ENCODE measurements around the gene HTRA3. TPM values are rescaled to one million over a fixed set of nuclear protein-coding genes. Genes with fewer than 3 reads are reported as not detected.

Gene HTRA3
- total RNA-seq, 8 experiments from 2014 or later: 0.54 to 101 (median 1.8) TPM

DNA sequence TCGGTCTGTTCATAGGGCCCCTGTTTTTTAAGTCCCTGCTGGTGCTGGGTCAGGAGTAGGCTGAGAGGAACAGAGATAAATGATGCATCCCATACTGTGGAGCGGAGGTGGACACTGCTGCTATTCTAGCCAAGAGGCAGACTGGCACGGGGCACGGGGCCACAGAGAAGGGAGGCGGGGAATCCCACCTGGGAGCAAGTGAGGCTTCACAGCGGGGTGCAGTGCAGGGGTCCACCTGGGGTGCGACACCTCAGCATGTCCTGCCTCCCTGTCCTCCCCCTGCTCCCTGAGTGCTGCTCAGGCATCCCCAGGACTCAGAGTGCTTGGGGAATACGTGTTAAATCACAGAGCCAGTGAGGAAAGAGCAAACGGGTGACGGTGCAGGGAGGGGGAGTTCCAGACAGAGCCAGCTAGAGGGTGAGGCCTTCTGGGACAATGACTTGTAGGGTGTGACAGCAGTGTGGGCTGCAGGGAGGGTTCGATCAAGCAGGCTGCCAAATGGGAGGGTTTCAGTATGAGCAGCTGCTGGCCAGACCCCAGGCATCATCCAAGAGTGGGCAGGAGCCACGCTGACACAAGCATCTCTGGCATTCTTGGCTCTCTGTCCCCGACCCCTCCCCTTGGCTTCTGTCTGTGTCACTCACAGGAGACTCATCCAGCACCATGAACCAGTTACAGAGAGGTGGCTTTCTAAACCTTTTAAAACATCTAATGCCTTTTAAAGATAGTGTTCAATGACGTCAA is 13.7 kb upstream of the HTRA3 start:
- no peak overlapping the region for H3K27ac ChIP-seq
- no peak overlapping the region for H3K4me3 ChIP-seq
- ATAC-seq (replicated peaks in 6 of 8): peak in 3 of 8 experiments; percentile 71 to 92 (median 92)
- in situ Hi-C loops (cut with MboI; ENCODE audit: low pct_unique_long_range_greater_than_20kb in 2 of 9, low sequenced_read_pairs in 9 of 9, unreplicated experiment in 9 of 9): no loop called here
- peaks cover 17 to 27% of the 10 kb centered on the region in 2 donors for H3K4me1 ChIP-seq (replicated peaks in 1 of 2)
- 20 to 81% (median 55%) methylated on average over 2 to 6 of the region's 14 CpGs; no CpG with 5 or more reads in 4 of the 10 experiments for WGBS, 10 experiments

DNA sequence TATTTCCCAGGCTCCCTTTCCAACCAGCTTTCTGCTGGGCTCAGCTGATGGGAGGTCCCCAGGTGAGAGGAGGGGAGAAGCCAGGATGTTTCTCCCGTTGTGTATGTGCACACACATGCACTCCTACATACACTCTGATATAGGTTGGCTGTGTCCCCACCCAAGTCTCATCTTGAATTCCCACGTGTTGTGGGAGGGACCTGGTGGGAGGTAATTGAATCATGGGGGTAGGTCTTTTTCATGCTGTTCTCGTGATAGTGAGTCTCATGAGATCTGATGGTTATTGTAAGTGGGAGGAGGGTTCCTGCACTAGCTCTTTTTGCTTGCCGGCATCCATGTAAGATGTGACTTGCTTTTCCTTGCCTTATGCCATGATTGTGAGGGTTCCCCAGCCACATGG is 11.7 kb upstream of the HTRA3 start:
- H3K27ac ChIP-seq: no peak overlapping the region
- in situ Hi-C loops (cut with MboI; ENCODE audit: low pct_unique_long_range_greater_than_20kb in 2 of 9, low sequenced_read_pairs in 9 of 9, unreplicated experiment in 9 of 9): no loop called here
- WGBS, 10 experiments: 17 to 100% (median 61%) methylated on average over 1 to 2 of the region's 4 CpGs; no CpG with 5 or more reads in 5 of the 10 experiments
- ATAC-seq (replicated peaks in 6 of 8): no peak
- no peak overlapping the region for H3K4me3 ChIP-seq
- peaks cover 20 to 24% of the 10 kb centered on the region in 2 donors for H3K4me1 ChIP-seq (replicated peaks in 1 of 2)

DNA sequence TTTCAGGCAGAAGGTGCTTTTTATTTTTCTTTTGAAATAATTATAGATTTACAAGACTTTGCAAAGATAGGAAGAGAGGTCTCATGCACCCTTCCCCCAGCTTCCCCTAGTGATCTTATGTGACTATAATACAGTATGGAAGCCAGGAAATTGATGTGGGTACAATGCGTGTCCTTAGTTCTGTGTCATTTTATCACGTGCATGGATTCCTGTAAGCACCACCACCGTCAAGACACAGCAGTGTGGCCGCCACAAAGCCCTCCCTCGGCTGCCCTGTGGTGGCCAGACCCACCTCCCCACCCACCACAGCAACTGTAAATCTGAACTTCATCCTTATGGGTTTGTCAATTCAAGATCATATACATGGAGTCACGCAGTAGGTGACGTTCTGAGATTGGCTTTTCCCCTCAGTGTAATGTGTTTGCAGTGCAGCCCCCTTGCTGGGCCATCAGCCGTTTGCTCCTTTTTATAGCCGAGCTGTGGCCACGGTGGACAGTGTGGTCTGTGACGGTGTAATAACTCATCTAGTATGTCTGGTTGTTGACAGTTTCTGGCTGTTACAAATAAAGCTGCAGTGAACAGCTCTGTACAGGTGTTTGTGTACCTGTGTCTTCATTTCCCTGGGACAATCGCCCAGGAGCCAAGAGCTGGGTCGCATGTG is 10.9 kb upstream of the HTRA3 start:
- H3K27ac ChIP-seq: no peak overlapping the region
- peak in 5 of 8 experiments; percentile 52 to 72 (median 56) for ATAC-seq (replicated peaks in 6 of 8)

DNA sequence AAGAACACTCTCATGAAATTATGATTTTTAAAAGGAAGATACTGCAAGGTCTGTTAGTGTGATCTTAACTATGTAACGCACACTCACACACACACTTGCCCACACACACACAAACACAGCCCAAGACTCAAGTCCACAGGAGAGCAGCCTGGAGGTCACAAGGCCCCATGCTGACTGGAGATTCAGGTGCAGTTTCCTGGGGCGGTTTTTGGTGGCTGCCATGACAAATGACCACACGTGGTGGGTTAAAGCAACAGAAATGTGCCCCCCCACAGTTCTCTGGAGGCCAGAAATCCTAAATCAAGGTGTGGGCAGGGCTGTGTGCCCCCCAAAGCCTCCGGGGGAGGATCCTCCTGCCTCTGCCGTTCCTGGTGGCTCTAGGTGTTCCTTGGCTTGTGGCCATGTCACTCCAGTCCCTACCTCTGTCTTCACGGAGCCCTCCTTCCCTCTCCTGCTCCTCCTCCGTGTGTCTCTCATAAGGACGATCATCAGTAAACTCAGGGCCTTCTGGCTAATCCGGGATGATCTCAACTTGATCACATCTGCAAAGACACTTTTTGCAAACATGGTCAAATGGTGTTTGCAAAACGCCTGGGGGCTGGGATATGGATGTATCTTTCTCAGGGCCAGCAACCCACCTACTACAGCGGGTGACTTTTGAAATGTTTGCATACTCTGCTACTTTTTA is 9.7 kb upstream of the HTRA3 start:
- in situ Hi-C loops (cut with MboI; ENCODE audit: low pct_unique_long_range_greater_than_20kb in 2 of 9, low sequenced_read_pairs in 9 of 9, unreplicated experiment in 9 of 9): no loop called here
- peak in 1 of 8 experiments; percentile 59 for ATAC-seq (replicated peaks in 6 of 8)

More for the DNA sequence above, 10.9 kb upstream of the HTRA3 start:
- in situ Hi-C loops (cut with MboI; ENCODE audit: low pct_unique_long_range_greater_than_20kb in 2 of 9, low sequenced_read_pairs in 9 of 9, unreplicated experiment in 9 of 9): no loop called here
- H3K4me3 ChIP-seq: no peak overlapping the region
- 51 to 100% (median 67%) methylated on average over 1 to 12 of the region's 13 CpGs; no CpG with 5 or more reads in 2 of the 10 experiments for WGBS, 10 experiments
- peaks cover 26 to 31% of the 10 kb centered on the region in 2 donors for H3K4me1 ChIP-seq (replicated peaks in 1 of 2)

DNA sequence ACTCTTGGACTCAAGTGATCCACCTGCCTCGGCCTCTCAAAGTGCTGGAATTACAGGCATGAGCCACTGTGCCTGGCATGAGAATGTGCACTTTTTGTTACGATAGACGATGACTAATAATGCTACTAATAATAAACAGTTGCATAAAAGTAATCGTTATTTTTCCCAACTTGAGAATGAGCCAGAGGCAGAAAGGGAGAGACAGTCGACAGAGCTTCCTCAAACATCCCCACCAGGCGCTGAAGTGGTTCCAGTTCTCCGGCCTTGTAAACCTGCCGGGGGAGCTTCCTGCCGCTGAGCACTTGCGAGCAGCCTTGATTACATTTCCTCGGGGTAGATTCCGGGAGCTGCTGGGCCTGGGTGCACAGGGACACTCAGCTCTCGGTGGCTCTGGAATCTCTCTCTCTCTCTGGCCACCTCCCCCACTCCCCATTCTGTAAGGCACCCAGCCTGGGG is 8.9 kb upstream of the HTRA3 start:
- Histone ChIP-seq H3K4me3 (no peak overlapping the region), H3K27ac (no peak overlapping the region), H3K4me1 (replicated peaks in 1 of 2) (peaks cover 26 to 36% of the 10 kb centered on the region in 2 donors)
- in situ Hi-C loops (cut with MboI; ENCODE audit: low pct_unique_long_range_greater_than_20kb in 2 of 9, low sequenced_read_pairs in 9 of 9, unreplicated experiment in 9 of 9): no loop called here
- peak in 2 of 8 experiments; percentile 4 to 47 for ATAC-seq (replicated peaks in 6 of 8)
- WGBS, 10 experiments: 4 to 93% (median 67%) methylated on average over 1 to 10 of the region's 13 CpGs; no CpG with 5 or more reads in 1 of the 10 experiments

More for the DNA sequence above, 9.7 kb upstream of the HTRA3 start:
- WGBS, 10 experiments: 44 to 100% (median 89%) methylated on average over 1 to 10 of the region's 11 CpGs; no CpG with 5 or more reads in 2 of the 10 experiments
- Histone ChIP-seq H3K4me3 (no peak overlapping the region), H3K27ac (no peak overlapping the region), H3K4me1 (replicated peaks in 1 of 2) (peaks cover 26 to 36% of the 10 kb centered on the region in 2 donors)

DNA sequence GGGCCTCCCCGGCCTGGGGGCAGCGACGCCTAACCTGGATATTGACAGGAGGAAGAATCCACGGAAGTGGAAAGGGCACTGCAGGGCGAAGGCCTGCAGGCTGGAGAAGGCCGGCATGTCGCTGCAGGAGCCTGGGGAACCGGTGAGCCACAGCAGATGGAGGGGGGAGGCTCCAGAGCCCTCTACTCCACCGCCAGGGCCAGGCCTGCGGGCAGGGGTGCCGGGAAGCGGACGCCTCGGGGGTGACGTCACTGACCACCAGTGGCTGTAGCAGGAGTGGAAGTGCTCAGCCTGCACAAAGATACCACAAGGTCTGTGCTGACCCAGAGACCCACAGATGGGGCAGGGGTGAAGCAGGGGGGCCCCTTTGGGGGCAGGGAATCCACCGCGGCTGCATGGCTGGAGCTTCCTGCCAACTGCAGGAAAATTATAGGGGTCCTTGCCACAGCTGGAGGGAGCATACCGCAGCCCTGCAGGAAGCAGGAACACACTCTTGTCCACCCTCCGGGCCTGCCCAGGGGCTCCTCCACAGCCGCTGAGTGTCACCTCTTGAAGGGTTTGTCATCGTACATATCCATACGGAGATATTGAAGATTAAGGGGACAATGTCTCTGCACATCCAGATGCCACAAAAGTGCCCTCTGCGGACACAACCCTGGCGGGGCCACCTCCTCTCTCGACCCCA is 7.6 kb upstream of the HTRA3 start:
- H3K4me3 ChIP-seq: no peak overlapping the region
- peak overlapping the region in 1 of 2 donors; percentile 17 for H3K27ac ChIP-seq
- 78 to 100% (median 90%) methylated on average over 1 to 7 of the region's 25 CpGs; no CpG with 5 or more reads in 6 of the 10 experiments for WGBS, 10 experiments
- ATAC-seq (replicated peaks in 6 of 8): peak in 5 of 8 experiments; percentile 42 to 78 (median 71)
- peaks cover 30 to 36% of the 10 kb centered on the region in 2 donors for H3K4me1 ChIP-seq (replicated peaks in 1 of 2)
- in situ Hi-C loops (cut with MboI; ENCODE audit: low pct_unique_long_range_greater_than_20kb in 2 of 9, low sequenced_read_pairs in 9 of 9, unreplicated experiment in 9 of 9): no loop called here

DNA sequence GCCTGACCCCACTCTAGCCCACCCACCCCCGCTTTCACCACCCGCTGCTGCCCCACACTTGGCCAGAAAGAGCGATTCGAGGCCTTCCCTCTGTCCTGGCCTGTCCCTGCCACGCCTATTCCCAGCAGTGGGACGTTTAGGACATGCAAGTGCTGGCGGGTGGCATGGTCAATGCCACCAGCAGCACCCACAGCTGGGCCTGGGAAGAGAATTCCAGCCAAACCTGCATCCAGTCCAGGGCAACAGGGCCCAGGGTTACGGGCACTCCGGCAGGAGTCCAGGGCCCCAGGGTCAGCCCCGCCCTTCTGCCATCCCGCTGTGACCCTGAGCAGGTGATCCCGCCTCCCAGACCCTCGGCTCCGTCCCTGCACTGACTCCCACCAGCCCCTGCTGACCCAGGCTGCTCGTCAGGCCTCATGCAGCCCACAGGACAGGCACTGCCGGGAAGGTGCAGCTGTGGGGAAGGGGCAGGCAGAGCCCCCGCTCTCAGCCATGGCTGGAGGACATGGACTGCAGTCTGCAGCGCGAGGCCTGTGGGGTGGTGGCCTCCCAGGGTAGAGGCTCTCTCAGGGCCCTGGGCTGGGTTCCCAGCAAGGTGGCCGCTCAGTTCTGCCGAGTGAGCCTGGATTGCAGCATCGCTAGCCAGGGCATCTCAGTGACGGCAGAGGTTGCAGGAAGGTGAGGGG is 6.8 kb upstream of the HTRA3 start:
- 31 to 80% (median 65%) methylated on average over 1 to 5 of the region's 23 CpGs; no CpG with 5 or more reads in 6 of the 10 experiments for whole genome bisulfite sequencing, 10 experiments
- in situ Hi-C loops (cut with MboI; ENCODE audit: low pct_unique_long_range_greater_than_20kb in 2 of 9, low sequenced_read_pairs in 9 of 9, unreplicated experiment in 9 of 9): no loop called here
- ATAC-seq (replicated peaks in 6 of 8): peak in 4 of 8 experiments; percentile 6 to 22 (median 13)
- Histone ChIP-seq H3K4me1 (replicated peaks in 1 of 2) (peaks cover 35 to 36% of the 10 kb centered on the region in 2 donors), H3K27ac (peak overlapping the region in 1 of 2 donors; percentile 40), H3K4me3 (no peak overlapping the region)

DNA sequence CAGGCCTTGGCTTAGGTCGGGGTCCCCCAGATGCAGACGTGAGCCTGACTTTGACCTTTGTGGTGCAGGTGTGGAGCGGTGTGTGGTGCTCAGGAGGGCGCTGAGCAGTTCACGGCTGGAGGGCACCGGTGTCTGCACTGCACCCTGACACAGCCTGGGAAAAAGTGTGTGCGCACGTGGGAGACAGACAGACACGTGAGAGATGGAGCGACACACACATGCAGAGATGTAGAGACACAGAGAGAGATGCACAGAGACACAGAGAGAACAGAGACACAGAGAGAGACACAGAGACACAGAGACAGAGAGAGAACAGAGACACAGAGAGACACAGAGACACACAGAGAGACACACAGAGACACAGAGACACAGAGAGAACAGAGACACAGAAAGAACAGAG is 6.2 kb upstream of the HTRA3 start:
- Histone ChIP-seq H3K4me1 (replicated peaks in 1 of 2) (peaks cover 31 to 35% of the 10 kb centered on the region in 2 donors), H3K27ac (peak overlapping the region in 1 of 2 donors; percentile 40), H3K4me3 (no peak overlapping the region)
- ATAC-seq (replicated peaks in 6 of 8): no peak
- in situ Hi-C loops (cut with MboI; ENCODE audit: low pct_unique_long_range_greater_than_20kb in 2 of 9, low sequenced_read_pairs in 9 of 9, unreplicated experiment in 9 of 9): no loop called here
- WGBS, 10 experiments: 60 to 96% (median 67%) methylated on average over 2 to 4 of the region's 10 CpGs; no CpG with 5 or more reads in 5 of the 10 experiments

DNA sequence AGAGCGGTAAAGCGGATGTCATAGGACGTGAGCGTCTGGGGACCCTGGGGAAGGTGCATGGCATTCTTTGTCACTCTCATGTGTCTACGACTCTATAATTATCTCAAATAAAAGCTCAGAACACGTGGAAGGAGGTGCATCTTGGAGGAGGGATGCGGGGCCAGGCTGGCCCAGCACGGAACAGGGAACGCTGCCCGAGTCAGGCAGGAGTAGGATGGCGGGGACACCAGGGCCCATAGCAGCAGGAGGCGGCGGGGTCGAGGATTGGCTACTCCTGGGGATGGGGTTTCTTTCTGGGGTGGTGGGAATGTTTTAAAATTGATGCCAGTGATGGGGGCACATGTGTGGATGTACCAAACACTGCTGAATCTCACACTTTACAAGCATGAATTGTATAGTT is 5.4 kb upstream of the HTRA3 start:
- peak in 2 of 8 experiments; percentile 6 to 7 for ATAC-seq (replicated peaks in 6 of 8)
- no peak overlapping the region for H3K27ac ChIP-seq
- WGBS, 10 experiments: 52 to 100% (median 84%) methylated on average over 2 to 5 of the region's 14 CpGs; no CpG with 5 or more reads in 3 of the 10 experiments
- no peak overlapping the region for H3K4me3 ChIP-seq
- in situ Hi-C loops (cut with MboI; ENCODE audit: low pct_unique_long_range_greater_than_20kb in 2 of 9, low sequenced_read_pairs in 9 of 9, unreplicated experiment in 9 of 9): no loop called here
- peaks cover 27 to 32% of the 10 kb centered on the region in 2 donors for H3K4me1 ChIP-seq (replicated peaks in 1 of 2)

DNA sequence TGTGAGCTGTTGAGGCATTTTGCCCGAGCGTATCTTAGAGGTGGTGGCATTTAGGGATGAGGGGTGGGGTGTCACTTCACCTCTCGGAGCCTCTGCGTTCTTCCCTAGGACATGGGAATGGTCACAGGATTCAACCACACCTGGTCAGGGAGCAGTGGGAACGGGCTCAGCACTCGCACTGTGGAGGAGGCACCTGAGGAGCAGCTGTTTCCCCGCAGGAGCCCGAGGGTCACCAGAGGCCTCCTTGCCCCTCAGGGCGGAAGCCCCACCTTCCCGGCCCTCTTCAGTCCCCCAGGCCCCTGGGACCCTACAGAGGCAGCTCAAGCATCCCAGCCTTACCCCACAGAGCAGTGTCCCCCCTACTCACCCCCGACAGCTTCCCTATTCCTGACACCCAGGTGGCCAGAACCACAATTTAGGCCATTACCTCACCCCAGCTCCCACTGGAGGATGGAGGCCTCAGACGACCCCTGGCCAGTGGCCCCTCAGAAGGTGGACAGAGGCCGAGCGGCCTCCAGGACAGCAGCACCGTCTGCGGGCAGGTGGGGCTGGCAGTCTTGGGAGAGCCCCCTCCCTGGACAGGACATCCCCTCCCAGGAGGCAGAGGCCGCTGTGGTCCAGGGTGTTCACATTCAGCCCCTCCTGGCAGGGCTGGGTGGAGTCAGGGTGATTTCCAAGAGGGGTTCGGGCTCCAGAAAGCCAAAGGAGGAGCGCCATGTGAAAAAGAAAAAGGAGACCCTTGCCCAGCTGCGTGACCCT is 4.2 kb upstream of the HTRA3 start:
- Histone ChIP-seq H3K27ac (no peak overlapping the region), H3K4me3 (no peak overlapping the region), H3K4me1 (replicated peaks in 1 of 2) (peaks cover 28 to 43% of the 10 kb centered on the region in 2 donors)
- 83 to 100% (median 83%) methylated on average over 1 of the region's 20 CpGs; no CpG with 5 or more reads in 7 of the 10 experiments for WGBS, 10 experiments
- in situ Hi-C loops (cut with MboI; ENCODE audit: low pct_unique_long_range_greater_than_20kb in 2 of 9, low sequenced_read_pairs in 9 of 9, unreplicated experiment in 9 of 9): no loop called here
- ATAC-seq (replicated peaks in 6 of 8): no peak

DNA sequence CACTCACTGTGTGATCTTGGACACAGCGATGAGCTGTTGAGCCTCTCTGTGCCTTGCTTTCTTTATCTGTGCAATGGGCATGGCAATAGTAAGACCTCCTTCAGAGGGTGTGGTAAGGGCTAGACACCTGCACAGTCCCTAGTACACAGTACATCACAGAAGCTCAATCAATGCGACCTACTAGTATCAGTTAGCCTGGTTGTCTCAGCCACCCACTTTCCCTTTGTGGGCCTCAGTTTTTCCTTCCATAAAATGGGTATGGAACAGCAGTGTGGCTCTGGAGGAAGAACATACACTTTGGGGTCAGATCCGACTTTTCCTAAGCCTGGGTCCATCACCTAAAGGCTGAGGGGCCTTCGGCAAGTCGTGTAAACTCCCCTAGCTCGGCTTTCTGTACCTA is 3.5 kb upstream of the HTRA3 start:
- in situ Hi-C loops (cut with MboI; ENCODE audit: low pct_unique_long_range_greater_than_20kb in 2 of 9, low sequenced_read_pairs in 9 of 9, unreplicated experiment in 9 of 9): no loop called here
- H3K4me1 ChIP-seq (replicated peaks in 1 of 2): peaks cover 25 to 43% of the 10 kb centered on the region in 2 donors
- ATAC-seq (replicated peaks in 6 of 8): no peak
- 53 to 100% (median 78%) methylated on average over 1 to 5 of the region's 6 CpGs; no CpG with 5 or more reads in 4 of the 10 experiments for WGBS, 10 experiments
- no peak overlapping the region for H3K4me3 ChIP-seq
- H3K27ac ChIP-seq: no peak overlapping the region

All from motor neuron (in vitro differentiated cells).